ENCODE data around the gene ITPR3. TPM values are rescaled to one million over a fixed set of nuclear protein-coding genes. Genes with fewer than 3 reads are reported as not detected.

ITPR3 gene
- total RNA-seq, 1 donor from 2014 or later: 6.4 TPM

DNA sequence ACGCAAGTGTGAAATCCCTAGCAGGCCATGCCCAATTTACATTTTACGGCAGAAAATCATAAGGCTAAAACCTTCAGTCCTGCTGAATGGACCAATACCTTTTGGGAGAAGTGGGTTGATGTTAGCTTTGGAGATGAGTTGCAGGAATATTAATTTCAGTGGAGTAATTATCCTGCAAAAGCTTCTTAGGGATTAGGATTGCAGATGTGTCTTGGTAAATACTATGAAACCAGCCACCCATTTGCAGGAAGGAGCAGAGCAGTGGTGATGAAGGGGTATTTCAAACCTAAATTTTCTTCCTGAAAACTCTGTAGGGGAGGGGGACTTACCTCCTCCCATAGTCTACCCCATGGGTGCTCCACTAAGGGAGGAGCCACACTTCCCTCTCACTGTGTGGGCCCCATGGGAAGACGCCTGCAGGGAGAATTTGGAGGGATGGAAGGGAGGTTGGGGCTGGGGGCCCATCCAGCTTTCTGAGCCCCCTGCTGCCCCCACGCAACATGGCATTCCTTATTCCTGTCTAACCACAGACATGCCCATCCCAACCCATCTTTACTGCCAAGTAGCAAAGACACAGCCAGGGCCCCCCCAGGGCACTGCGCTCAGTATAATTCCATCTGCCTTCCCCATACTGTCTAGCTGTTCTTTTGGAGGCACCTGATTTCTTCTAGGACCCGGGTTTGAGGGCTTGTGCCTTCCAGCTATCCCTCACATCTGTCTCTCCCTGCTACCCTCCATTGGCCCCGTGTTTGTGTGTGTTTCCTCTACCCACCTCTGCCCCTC is 105.0 kb downstream of the ITPR3 start:
- H3K4me3 Mint-ChIP-seq: no peak overlapping the region
- no peaks in the 10 kb centered on the region for H3K36me3 Mint-ChIP-seq
- TF ChIP-seq, protein P1, sequence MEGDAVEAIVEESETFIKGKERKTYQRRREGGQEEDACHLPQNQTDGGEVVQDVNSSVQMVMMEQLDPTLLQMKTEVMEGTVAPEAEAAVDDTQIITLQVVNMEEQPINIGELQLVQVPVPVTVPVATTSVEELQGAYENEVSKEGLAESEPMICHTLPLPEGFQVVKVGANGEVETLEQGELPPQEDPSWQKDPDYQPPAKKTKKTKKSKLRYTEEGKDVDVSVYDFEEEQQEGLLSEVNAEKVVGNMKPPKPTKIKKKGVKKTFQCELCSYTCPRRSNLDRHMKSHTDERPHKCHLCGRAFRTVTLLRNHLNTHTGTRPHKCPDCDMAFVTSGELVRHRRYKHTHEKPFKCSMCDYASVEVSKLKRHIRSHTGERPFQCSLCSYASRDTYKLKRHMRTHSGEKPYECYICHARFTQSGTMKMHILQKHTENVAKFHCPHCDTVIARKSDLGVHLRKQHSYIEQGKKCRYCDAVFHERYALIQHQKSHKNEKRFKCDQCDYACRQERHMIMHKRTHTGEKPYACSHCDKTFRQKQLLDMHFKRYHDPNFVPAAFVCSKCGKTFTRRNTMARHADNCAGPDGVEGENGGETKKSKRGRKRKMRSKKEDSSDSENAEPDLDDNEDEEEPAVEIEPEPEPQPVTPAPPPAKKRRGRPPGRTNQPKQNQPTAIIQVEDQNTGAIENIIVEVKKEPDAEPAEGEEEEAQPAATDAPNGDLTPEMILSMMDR (IDR thresholded peaks at IDR 0.05; ENCODE audit: unreplicated experiment): no peak
- no peaks in the 10 kb centered on the region for H3K9me3 Mint-ChIP-seq
- no peak overlapping the region for H3K27ac Mint-ChIP-seq
- peaks cover 22% of the 10 kb centered on the region for H3K27me3 Mint-ChIP-seq (ENCODE audit: low read depth)
- H3K4me1 Mint-ChIP-seq: peaks cover 8% of the 10 kb centered on the region
- no peak for DNase-seq (ENCODE audit: low spot score in 2 of 2, unreplicated experiment in 2 of 2)

DNA sequence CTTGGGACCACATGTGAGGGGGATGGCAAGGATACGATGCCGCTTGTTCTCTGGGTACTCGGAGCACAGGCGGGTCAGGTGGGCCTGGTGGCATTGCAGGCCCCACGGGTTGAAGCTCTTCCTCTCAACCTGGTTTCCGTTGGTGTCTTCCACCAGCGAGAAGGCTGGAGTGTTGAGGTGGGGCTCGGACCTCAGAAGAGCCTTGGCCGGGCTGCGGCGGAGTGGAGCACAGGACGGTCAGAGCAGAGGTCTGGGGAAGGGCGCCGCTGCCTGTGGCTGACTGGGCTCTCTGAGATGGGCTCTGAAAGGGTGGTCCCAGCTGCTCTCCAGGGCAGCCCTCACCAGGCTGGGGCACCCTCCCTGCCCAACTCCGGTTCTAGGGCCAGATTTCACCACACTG is 105.6 kb downstream of the ITPR3 start:
- DNase-seq (ENCODE audit: low spot score in 2 of 2, unreplicated experiment in 2 of 2): no peak
- TF ChIP-seq, protein P1 (IDR thresholded peaks at IDR 0.05; ENCODE audit: unreplicated experiment): no peak
- Mint-ChIP-seq H3K9me3 (no peaks in the 10 kb centered on the region), H3K27ac (no peak overlapping the region), H3K36me3 (no peaks in the 10 kb centered on the region), H3K27me3 (ENCODE audit: low read depth) (peaks cover 19% of the 10 kb centered on the region), H3K4me3 (no peak overlapping the region), H3K4me1 (peaks cover 14% of the 10 kb centered on the region)

DNA sequence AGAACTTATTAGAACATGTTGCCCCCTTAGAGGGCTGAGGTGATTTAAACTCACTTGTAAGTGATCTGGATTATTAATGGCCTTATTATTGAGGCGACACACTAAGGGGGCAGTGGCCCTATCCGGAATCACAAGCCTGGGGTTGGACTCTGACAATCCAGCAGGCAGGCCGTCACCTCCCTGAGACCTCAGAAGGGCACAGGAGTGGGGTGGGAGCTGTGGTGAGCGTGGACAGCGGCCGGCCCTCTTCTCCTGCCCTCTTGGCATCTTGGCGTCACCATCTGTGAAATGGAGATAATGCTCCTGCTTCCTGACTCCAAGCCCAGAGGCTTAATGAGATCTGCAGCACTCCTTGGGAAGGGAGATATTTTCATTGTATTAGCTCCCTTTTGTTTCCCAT is 106.0 kb downstream of the ITPR3 start:
- TF ChIP-seq, protein P1 (IDR thresholded peaks at IDR 0.05; ENCODE audit: unreplicated experiment): no peak
- H3K9me3 Mint-ChIP-seq: no peaks in the 10 kb centered on the region
- H3K4me1 Mint-ChIP-seq: peaks cover 16% of the 10 kb centered on the region
- H3K27me3 Mint-ChIP-seq (ENCODE audit: low read depth): peaks cover 16% of the 10 kb centered on the region
- no peak overlapping the region for H3K4me3 Mint-ChIP-seq
- no peak for DNase-seq (ENCODE audit: low spot score in 2 of 2, unreplicated experiment in 2 of 2)
- H3K36me3 Mint-ChIP-seq: no peaks in the 10 kb centered on the region
- no peak overlapping the region for H3K27ac Mint-ChIP-seq

DNA sequence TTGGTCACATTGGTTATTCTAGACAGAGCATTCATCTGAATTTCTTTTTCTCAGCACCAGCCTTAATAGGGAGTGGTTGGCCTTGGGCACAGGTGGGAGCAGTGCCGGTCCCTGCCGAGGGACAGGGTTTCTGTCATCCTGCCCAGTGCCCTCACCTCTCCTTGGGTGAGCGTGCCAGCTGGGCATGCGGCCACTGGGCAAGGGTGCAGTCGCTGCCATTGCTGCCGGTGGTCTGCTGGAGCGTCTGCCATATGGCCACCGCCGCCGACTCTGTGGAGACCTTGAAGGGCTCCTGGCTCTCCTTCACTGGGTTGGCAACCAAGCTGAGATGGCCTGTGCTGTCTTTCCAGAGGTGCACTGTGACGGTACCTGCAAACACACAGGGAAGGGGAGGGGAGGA is 106.8 kb downstream of the ITPR3 start:
- TF ChIP-seq, protein P1 (IDR thresholded peaks at IDR 0.05; ENCODE audit: unreplicated experiment): no peak

DNA sequence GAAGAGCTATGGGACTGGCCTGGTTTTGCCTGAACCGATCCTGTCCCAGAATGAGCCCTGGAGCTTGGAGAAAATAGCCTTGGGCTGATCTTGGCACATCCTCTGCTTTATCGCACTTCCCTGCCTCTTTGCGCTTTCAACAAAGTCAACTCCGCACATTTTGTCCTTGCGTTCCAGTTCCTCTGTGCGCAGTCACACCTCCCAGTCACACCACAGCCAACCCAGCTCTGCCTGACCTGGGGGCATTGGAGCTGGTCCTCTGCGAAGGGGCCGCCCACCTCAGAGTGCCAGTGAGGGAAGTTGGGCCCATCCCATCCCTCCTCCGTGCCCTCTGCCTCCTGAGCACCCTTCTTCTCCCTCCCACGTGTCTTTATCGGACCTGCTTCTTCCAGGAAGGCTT is 107.3 kb downstream of the ITPR3 start:
- no peak for DNase-seq (ENCODE audit: low spot score in 2 of 2, unreplicated experiment in 2 of 2)
- TF ChIP-seq, protein P1 (IDR thresholded peaks at IDR 0.05; ENCODE audit: unreplicated experiment): no peak
- peaks cover 16% of the 10 kb centered on the region for H3K4me1 Mint-ChIP-seq
- H3K27ac Mint-ChIP-seq: no peak overlapping the region
- no peak overlapping the region for H3K4me3 Mint-ChIP-seq
- H3K9me3 Mint-ChIP-seq: no peaks in the 10 kb centered on the region
- no peaks in the 10 kb centered on the region for H3K36me3 Mint-ChIP-seq
- peaks cover 4% of the 10 kb centered on the region for H3K27me3 Mint-ChIP-seq (ENCODE audit: low read depth)

More for the DNA sequence above, 106.8 kb downstream of the ITPR3 start:
- Mint-ChIP-seq H3K27me3 (ENCODE audit: low read depth) (peaks cover 9% of the 10 kb centered on the region), H3K27ac (no peak overlapping the region), H3K36me3 (no peaks in the 10 kb centered on the region), H3K9me3 (no peaks in the 10 kb centered on the region), H3K4me1 (peaks cover 16% of the 10 kb centered on the region), H3K4me3 (no peak overlapping the region)
- DNase-seq (ENCODE audit: low spot score in 2 of 2, unreplicated experiment in 2 of 2): no peak
